HuH-7.5 (cell line): ENCODE measurements around the gene UBTD2.
"Not testable (repeated sequence)": the region's sequence is repeated elsewhere in the genome, so short reads cannot be mapped to it uniquely, and the experiment has no call there.

ENCODE experiments used
- DNase-seq: peaks from one replicate; pipeline ENCODE4 v3.0.0; 2011; ENCODE audit warnings: low spot score

The UBTD2 gene

DNA sequence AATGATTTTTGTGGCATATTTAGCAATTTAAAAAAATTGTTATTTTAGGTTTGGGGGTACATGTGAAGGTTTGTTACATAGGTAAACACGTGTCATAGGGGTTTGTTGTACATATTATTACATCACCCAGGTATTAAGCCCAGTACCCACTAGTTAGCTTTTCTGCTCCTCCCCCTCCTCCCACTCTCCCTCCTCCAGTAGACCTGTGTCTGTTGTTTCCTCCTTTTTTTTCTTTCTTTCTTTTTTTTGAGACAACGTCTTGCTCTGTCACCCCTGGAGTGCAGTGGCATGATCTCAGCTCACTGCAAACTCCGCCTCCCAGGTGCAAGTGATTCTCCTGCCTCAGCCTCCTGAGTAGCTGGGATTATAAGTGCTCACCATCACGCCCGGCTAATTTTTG, 8.3 kb upstream of the UBTD2 start:
- not testable (repeated sequence) for DNase-seq

DNA sequence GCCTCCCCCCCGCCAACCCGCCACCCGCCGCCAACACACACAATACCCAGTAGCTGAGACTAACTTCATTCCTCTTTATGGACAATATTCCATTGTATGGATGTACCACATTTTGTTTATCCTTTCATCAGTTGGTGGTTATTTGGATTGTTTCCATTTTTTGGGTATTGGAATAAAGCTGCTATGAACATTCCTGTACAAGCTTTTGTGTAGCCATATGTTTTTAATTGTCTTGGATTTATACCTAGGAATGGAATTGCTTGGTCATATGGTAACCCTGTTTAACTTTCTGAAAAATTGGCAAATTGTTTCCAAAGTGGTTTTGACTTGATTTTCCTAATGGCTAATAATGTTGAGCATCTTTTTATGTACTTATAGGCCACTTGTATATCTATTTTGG, 4.9 kb upstream of the UBTD2 start:
- no peak for DNase-seq

DNA sequence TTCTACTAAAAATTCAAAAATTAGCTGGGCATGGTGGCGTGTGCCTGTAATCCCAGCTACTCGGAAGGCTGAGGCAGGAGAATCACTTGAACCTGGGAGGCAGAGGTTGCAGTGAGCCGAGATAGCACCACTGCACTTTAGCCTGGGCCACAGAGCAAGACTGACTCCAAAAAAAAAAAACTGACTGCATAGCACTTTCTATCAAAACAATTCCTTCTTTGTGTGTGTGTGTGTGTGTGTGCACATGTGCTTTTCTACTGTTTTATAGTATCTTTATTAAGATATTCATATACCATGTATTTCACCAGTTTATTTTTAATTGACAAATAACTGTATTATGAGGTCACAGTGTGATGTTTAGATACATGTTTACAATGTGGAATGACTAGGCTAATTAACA, 3.6 kb upstream of the UBTD2 start:
- not testable (repeated sequence) for DNase-seq

DNA sequence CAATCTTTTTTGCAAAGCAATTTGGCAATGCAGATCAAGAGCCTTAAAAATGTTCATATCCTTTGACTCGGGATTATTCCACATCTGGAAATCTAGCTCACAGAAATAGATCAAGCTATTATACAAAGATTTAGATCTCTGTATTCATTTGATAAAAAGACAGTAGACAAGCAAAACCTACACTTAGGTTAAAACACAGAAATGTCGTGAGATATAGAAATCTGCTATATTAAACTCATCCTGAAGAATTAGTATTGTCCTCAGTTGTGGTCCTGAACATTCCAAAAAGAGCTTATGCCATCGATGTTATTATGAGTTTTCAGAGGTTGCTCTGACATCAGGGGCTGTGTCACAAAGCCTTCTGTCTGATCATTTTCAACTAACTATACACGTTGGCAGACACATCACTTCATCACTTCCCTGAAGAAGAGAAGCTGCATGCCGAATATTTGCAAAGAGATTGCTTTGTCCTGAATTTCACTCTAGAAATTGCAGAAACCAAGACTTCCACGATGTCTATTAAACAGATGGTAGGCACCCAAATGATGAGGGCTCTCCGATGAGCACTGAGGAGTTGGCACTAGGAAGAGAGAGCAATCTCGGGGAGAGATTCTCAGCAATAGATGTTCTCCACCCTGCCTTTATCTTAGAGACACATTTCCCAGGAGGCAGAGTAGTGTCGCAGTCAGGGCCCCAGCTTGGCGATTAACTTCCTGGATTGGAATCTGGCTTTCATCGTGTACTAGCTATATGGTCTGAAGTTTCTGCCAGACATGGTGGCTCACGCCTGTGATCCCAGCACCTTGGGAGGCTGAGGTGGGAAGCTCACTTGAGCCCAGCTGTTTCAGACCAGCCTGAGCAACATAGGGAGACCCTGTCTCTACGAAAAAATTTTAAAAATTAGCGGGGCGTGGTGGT, 1.9 kb upstream of the UBTD2 start:
- DNase-seq: no peak

GRCh38 chr5:172284611-172284980, 1.0 kb upstream of the UBTD2 start:
- DNase-seq: no peak

DNA sequence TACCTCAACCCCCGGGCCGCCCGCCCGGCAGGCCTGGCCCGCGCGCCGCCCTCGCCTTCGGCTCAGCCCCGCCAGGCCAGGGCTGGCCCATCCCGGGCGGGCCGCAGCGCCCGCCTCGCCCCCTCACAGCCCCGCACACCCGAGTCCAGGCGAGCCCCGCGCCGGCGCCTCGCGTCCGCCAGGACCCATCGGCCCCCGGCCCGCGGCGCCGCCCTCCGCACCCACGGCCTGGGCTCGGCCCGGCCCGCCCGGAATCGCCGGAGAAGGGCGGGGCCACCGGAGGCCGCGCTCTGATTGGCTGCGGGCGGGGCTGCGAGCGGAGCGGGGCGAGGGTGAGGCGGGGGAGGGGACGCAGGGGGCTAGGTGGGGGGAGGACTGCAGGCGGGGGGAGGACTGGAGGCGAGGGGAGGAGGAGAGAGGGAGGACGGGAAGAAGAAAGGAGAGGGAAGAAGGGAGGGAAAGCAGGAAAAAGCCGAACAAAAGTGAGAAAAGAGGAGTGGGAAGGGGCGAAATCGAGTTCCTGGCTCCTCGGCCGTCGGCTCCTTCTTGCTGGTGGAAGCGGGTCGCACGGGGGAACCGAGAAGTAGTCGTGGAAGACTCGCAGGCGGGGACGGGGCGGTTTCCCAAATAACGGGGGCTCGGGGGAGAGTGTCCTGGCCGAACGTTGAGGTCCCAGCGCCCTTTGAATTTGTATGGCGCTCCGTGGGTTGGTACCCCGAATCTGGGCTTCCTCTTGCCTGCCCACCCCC, 472 bp upstream of the UBTD2 start:
- DNase-seq: peak; percentile 92

- no peak for DNase-seq
Measured at GRCh38 chr5:172282272-172283019, 1.1 kb downstream of the UBTD2 start.

GRCh38 chr5:172281346-172281745, 2.2 kb downstream of the UBTD2 start:
- DNase-seq: no peak

- DNase-seq: no peak
Measured at GRCh38 chr5:172280929-172281328, 2.6 kb downstream of the UBTD2 start.

- DNase-seq: no peak
Measured at GRCh38 chr5:172280317-172280716, 3.2 kb downstream of the UBTD2 start.

DNA sequence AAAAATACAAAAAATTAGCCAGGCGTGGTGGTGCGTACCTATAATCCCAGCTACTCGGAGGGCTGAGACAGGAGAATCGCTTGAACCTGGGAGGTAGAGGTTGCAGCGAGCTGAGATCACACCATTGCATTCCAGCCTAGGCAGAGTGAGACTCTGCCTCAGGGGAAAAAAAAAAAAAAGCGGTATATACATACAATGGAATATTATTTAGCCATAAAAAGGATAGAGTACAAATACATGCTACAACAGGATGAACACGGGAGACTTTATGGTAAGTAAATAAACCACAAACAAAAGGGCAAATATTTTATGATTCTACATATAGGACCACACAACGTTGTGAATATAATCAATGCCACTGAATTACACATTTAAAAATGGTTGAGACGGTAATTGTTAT, 5.2 kb downstream of the UBTD2 start:
- no peak for DNase-seq

DNA sequence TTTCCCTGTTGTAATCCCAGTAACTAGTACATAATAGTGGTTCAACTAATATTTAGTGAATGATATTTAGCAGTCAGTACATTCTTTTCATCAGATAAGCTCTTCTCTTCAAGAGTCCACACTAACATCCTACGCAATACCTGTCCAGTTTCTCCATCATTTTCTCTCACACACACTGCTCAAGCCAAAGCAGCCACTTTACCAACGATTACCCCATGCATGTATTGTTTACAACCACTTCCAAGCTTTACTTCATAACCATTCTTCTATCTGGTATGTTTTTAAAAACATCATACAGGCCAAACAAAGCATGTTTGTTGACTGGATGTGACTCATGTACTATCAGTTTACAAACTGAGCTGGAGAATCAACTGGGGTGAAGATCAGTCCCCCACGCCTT, 7.3 kb downstream of the UBTD2 start:
- DNase-seq: no peak

- no peak for DNase-seq
Measured at GRCh38 chr5:172274951-172275753, 8.4 kb downstream of the UBTD2 start.

GRCh38 chr5:172267943-172268342, 15.6 kb downstream of the UBTD2 start:
- no peak for DNase-seq

DNA sequence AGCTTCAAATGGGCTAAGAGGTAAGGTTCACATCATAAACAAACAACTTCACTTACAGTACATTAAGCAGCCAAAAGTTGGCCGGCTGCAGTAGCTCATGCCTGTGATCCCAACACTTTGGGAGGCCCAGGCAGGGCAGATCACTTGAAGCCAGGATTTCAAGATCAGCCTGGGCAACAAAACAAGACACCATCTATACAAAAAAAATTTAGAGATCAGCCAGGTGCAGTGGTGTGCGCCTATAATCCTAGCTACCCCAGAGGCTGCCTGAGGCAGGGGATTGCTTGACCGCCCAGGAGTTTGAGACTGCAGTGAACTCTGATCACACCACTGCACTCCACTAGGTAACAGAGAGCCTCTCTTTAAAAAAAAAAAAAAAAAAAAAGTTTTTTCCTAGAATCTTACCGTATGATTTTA, 16.9 kb downstream of the UBTD2 start:
- DNase-seq: no peak

- DNase-seq: no peak
Measured at GRCh38 chr5:172266071-172266675, 17.4 kb downstream of the UBTD2 start.

- DNase-seq: no peak
Measured at GRCh38 chr5:172264815-172265395, 18.7 kb downstream of the UBTD2 start.

- no peak for DNase-seq
Measured at GRCh38 chr5:172255444-172255843, 28.1 kb downstream of the UBTD2 start.

GRCh38 chr5:172252501-172252900, 31.1 kb downstream of the UBTD2 start:
- DNase-seq: no peak

DNA sequence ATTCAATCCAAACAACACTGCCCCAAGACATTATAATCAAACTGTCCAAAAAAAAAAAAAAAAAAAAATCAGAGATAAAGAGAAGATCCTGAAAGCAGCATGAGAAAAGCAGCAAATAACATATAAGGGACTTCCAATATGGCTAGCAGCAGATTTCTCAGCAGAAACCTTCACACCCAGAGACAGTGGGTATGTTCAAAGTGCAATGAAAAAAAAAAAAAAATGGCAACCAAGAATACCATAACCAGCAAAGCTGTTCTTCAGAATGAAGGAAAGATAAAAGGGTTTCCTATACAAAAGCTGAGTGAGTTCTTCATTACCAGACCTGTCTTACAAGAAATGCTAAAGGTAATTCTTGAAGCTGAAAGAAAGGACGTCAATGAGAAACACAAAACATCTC, 32.1 kb downstream of the UBTD2 start:
- DNase-seq: no peak

DNA sequence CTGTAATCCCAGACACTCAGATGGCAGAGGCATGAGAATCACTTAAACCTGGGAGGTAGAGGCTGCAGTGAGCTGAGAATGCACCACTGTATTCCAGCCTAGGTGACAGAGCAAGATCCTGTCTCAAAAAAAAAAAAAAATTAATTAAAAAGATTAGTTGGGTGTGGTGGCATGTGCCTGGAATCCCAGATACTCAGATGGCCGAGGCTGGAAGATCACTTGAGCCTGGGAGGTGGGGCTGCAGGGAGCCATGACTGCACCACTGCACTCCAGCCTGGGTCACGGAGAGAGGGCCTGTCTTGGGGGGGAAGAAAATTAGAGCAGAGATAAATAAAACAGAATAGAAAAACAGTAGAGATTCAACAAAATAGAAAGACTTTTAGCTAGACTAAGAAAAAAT, 34.9 kb downstream of the UBTD2 start:
- no peak for DNase-seq
